NB4 (cell line): Measurements from ENCODE around the gene MAGI2.
"Not testable (repeated sequence)": the region's sequence is repeated elsewhere in the genome, so short reads cannot be mapped to it uniquely, and the experiment has no call there.

Source experiments
- DNase-seq: peaks from one replicate; pipeline ENCODE4 v3.0.0; 2010; ENCODE audit warnings: low read depth
- H3K4me3 ChIP-seq: one replicate; pipeline ENCODE4 v1.5.1; 2011; ENCODE audit warnings: mild to moderate bottlenecking, low read depth, low read length, moderate library complexity
- CTCF ChIP-seq: IDR thresholded peaks from one replicate; pipeline ENCODE4 v1.5.1; 2012; ENCODE audit warnings: low read depth, low read length
- MAX ChIP-seq: IDR thresholded peaks from 2 replicates; pipeline ENCODE4 v1.6.1; 2011; ENCODE audit warnings: low read depth, low read length
- MYC ChIP-seq: IDR thresholded peaks from 2 replicates; pipeline ENCODE4 v1.6.1; 2011; ENCODE audit warnings: low read depth, low read length
- POLR2A ChIP-seq: IDR thresholded peaks from 2 replicates; pipeline ENCODE4 v1.6.1; 2011; ENCODE audit warnings: mild to moderate bottlenecking; ENCODE audit not compliant: insufficient read length; ENCODE audit errors: extremely low read depth

MAGI2 gene

GRCh38 chr7:79084423-79084822 is 369.0 kb downstream of the MAGI2 start:
- no peak for DNase-seq
- TF ChIP-seq MYC: no peak
- no peak for TF ChIP-seq POLR2A
- no peak for TF ChIP-seq CTCF
- TF ChIP-seq MAX: no peak
- H3K4me3 ChIP-seq: no peak overlapping the region

- TF ChIP-seq POLR2A: no peak
- no peak for TF ChIP-seq CTCF
- H3K4me3 ChIP-seq: no peak overlapping the region
- DNase-seq: no peak
These were observed 373.4 kb downstream of the MAGI2 start for GRCh38 chr7:79079919-79080554.

- TF ChIP-seq MAX: no peak
- no peak for TF ChIP-seq MYC
- TF ChIP-seq CTCF: no peak
- no peak for TF ChIP-seq POLR2A
- DNase-seq: no peak
- H3K4me3 ChIP-seq: no peak overlapping the region
These were observed 375.2 kb downstream of the MAGI2 start for GRCh38 chr7:79078273-79078672.

- not testable (repeated sequence) for H3K4me3 ChIP-seq, DNase-seq
These were observed 382.3 kb downstream of the MAGI2 start for GRCh38 chr7:79071187-79071586.

- no peak overlapping the region for H3K4me3 ChIP-seq
- DNase-seq: no peak
- TF ChIP-seq CTCF (no peak), MAX (no peak), MYC (no peak), POLR2A (no peak)
These were observed 389.2 kb downstream of the MAGI2 start for GRCh38 chr7:79064187-79064823.

GRCh38 chr7:79063019-79063698 is 390.3 kb downstream of the MAGI2 start:
- no peak for TF ChIP-seq MAX
- TF ChIP-seq CTCF: no peak
- TF ChIP-seq MYC: no peak
- TF ChIP-seq POLR2A: no peak
- no peak overlapping the region for H3K4me3 ChIP-seq
- DNase-seq: no peak
